Progenitor cell of endocrine pancreas (in vitro differentiated cells): ENCODE results near the gene MAD2L1. TPM values are rescaled to one million over a fixed set of nuclear protein-coding genes. Genes with fewer than 3 reads are reported as not detected.
A peak's percentile ranks its signal among the peaks of the same experiment; 100 is the strongest.

Experiments used
- DNase-seq: peaks from one replicate; pipeline ENCODE4 v3.0.0; 2021; ENCODE audit warnings: low spot score; ENCODE audit not compliant: unreplicated experiment
- H3K27ac Mint-ChIP-seq: 2 replicates; pipeline ENCODE4 v1.8.0; 2021; ENCODE audit warnings: mild to moderate bottlenecking, moderate library complexity, mixed read lengths
- H3K27me3 Mint-ChIP-seq: 2 replicates; pipeline ENCODE4 v1.8.0; 2021; ENCODE audit warnings: mixed read lengths
- H3K36me3 Mint-ChIP-seq: 2 replicates; pipeline ENCODE4 v1.8.0; 2022; ENCODE audit warnings: mixed read lengths; ENCODE audit not compliant: insufficient read depth
- H3K4me1 Mint-ChIP-seq: 2 replicates; pipeline ENCODE4 v1.8.0; 2021; ENCODE audit warnings: low read depth, mixed read lengths
- H3K4me3 Mint-ChIP-seq: 2 replicates; pipeline ENCODE4 v1.8.0; 2021; ENCODE audit warnings: low read depth, mild to moderate bottlenecking, moderate library complexity, mixed read lengths
- H3K9me3 Mint-ChIP-seq: 2 replicates; pipeline ENCODE4 v1.8.0; 2021; ENCODE audit warnings: low read depth, mixed read lengths
- CTCF ChIP-seq: fragments of 200-600 bp; sonication (generic); IDR thresholded peaks from one replicate; pipeline ENCODE4 v1.5.0; 2021; ENCODE audit warnings: antibody characterized with exemption, mild to moderate bottlenecking; ENCODE audit not compliant: unreplicated experiment
- total RNA-seq: library from RNA; stranded (reverse); gene quantifications from 2 replicates; pipeline ENCODE4 v1.2.1, GENCODE V29; 2021

The MAD2L1 gene
- total RNA-seq, 1 donor from 2014 or later, result 28.1 TPM

GRCh38 chr4:120059036-120059435 lies 7.6 kb downstream of the MAD2L1 start:
- DNase-seq, result no peak
- Mint-ChIP-seq H3K27ac (no peak overlapping the region), H3K9me3 (no peaks in the 10 kb centered on the region), H3K36me3 (peaks cover 4% of the 10 kb centered on the region), H3K4me3 (no peak overlapping the region), H3K4me1 (peaks cover 24% of the 10 kb centered on the region), H3K27me3 (no peaks in the 10 kb centered on the region)
- TF ChIP-seq CTCF, result no peak

GRCh38 chr4:120057416-120057815 lies 9.2 kb downstream of the MAD2L1 start:
- no peak overlapping the region for H3K27ac Mint-ChIP-seq
- H3K36me3 Mint-ChIP-seq, result peaks cover 2% of the 10 kb centered on the region
- DNase-seq, result no peak
- no peaks in the 10 kb centered on the region for H3K9me3 Mint-ChIP-seq
- no peak overlapping the region for H3K4me3 Mint-ChIP-seq
- no peaks in the 10 kb centered on the region for H3K27me3 Mint-ChIP-seq
- no peak for TF ChIP-seq CTCF
- H3K4me1 Mint-ChIP-seq, result peaks cover 17% of the 10 kb centered on the region

- Mint-ChIP-seq H3K9me3 (no peaks in the 10 kb centered on the region), H3K4me1 (peaks cover 17% of the 10 kb centered on the region), H3K27me3 (no peaks in the 10 kb centered on the region), H3K4me3 (no peak overlapping the region), H3K27ac (no peak overlapping the region), H3K36me3 (peaks cover 2% of the 10 kb centered on the region)
- DNase-seq, result no peak
- peak; percentile 26 for TF ChIP-seq CTCF
Observed at GRCh38 chr4:120056246-120056645, 10.4 kb downstream of the MAD2L1 start.

GRCh38 chr4:120055795-120056194 lies 10.9 kb downstream of the MAD2L1 start:
- peaks cover 2% of the 10 kb centered on the region for H3K36me3 Mint-ChIP-seq
- H3K9me3 Mint-ChIP-seq, result no peaks in the 10 kb centered on the region
- H3K27ac Mint-ChIP-seq, result no peak overlapping the region
- no peak for DNase-seq
- TF ChIP-seq CTCF, result no peak
- H3K27me3 Mint-ChIP-seq, result no peaks in the 10 kb centered on the region
- H3K4me1 Mint-ChIP-seq, result peaks cover 17% of the 10 kb centered on the region
- no peak overlapping the region for H3K4me3 Mint-ChIP-seq

GRCh38 chr4:120055162-120055561 lies 11.5 kb downstream of the MAD2L1 start:
- Mint-ChIP-seq H3K27ac (peak overlapping the region; percentile 40), H3K4me3 (no peak overlapping the region), H3K9me3 (no peaks in the 10 kb centered on the region), H3K36me3 (peaks cover 2% of the 10 kb centered on the region), H3K4me1 (peaks cover 17% of the 10 kb centered on the region), H3K27me3 (no peaks in the 10 kb centered on the region)
- no peak for TF ChIP-seq CTCF
- DNase-seq, result no peak
